WTC11 (cell line): ENCODE results near the gene RYR1.

ENCODE experiments used
- CTCF ChIP-seq: fragments of 200-600 bp; IDR thresholded peaks from 2 replicates; pipeline ENCODE4 v1.8.0; 2022; ENCODE audit warnings: antibody characterized with exemption
- EMX1 ChIP-seq: fragments of 250-450 bp; sonication (Bioruptor Pico); IDR thresholded peaks from 2 replicates; pipeline ENCODE4 v1.8.0; 2021; ENCODE audit warnings: mild to moderate bottlenecking
- ESRRA ChIP-seq: sonication (generic); formaldehyde crosslinking; IDR thresholded peaks from 2 replicates; pipeline ENCODE4 v1.8.1; 2022; ENCODE audit warnings: mild to moderate bottlenecking, missing genetic modification reagents, borderline replicate concordance
- JUN ChIP-seq: sonication (generic); formaldehyde crosslinking; IDR thresholded peaks from 2 replicates; pipeline ENCODE4 v1.8.0; 2023; ENCODE audit warnings: mild to moderate bottlenecking, missing genetic modification reagents
- MYBL2 ChIP-seq: sonication (generic); formaldehyde crosslinking; IDR thresholded peaks from 2 replicates; pipeline ENCODE4 v1.8.1; 2023; ENCODE audit warnings: mild to moderate bottlenecking, moderate library complexity, missing genetic modification reagents
- PRDM15 ChIP-seq: sonication (generic); formaldehyde crosslinking; IDR thresholded peaks from 2 replicates; pipeline ENCODE4 v1.8.0; 2022; ENCODE audit warnings: missing genetic modification reagents
- PREB ChIP-seq: sonication (generic); formaldehyde crosslinking; IDR thresholded peaks from 2 replicates; pipeline ENCODE4 v1.8.1; 2022; ENCODE audit warnings: mild to moderate bottlenecking, missing genetic modification reagents, moderate library complexity, borderline replicate concordance
- TEAD4 ChIP-seq: sonication (generic); formaldehyde crosslinking; IDR thresholded peaks from 2 replicates; pipeline ENCODE4 v1.8.0; 2022; ENCODE audit warnings: mild to moderate bottlenecking, missing genetic modification reagents
- ZBTB21 ChIP-seq: sonication (generic); formaldehyde crosslinking; IDR thresholded peaks from 2 replicates; pipeline ENCODE4 v1.8.1; 2023; ENCODE audit warnings: mild to moderate bottlenecking, missing genetic modification reagents, borderline replicate concordance
- ZNF512 ChIP-seq: sonication (generic); formaldehyde crosslinking; IDR thresholded peaks from 2 replicates; pipeline ENCODE4 v1.8.1; 2022; ENCODE audit warnings: missing genetic modification reagents, borderline replicate concordance

- no peak for TF ChIP-seq PREB (CRISPR knock-in tag)
- no peak for TF ChIP-seq ZBTB21 (CRISPR knock-in tag)
- TF ChIP-seq TEAD4 (CRISPR knock-in tag) = no peak
- no peak for TF ChIP-seq JUN (CRISPR knock-in tag)
- TF ChIP-seq PRDM15 (CRISPR knock-in tag) = no peak
- TF ChIP-seq CTCF = no peak
- no peak for TF ChIP-seq ZNF512
- no peak for TF ChIP-seq ESRRA (CRISPR knock-in tag)
- TF ChIP-seq MYBL2 (CRISPR knock-in tag) = no peak; the same call in 1 of the 2 replicates
- no peak for TF ChIP-seq EMX1 (CRISPR knock-in tag)
Observed at GRCh38 chr19:38402623-38402966, 30.9 kb upstream of the RYR1 start.
